ENCODE results near the gene BABAM1. TPM values are rescaled to one million over a fixed set of nuclear protein-coding genes. Genes with fewer than 3 reads are reported as not detected.
"Not testable (repeated sequence)": the region's sequence is repeated elsewhere in the genome, so short reads cannot be mapped to it uniquely, and the experiment has no call there.

BABAM1 gene
- total RNA-seq, 1 donor from 2014 or later, result 127 TPM

DNA sequence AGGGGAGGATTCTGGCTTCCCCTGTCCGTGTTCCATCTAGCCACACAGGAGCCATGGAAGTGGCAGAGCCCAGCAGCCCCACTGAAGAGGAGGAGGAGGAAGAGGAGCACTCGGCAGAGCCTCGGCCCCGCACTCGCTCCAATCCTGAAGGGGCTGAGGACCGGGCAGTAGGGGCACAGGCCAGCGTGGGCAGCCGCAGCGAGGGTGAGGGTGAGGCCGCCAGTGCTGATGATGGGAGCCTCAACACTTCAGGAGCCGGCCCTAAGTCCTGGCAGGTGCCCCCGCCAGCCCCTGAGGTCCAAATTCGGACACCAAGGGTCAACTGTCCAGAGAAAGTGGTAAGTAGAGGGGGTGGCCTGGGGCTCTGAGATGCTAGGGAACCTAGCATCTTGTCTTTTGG lies 1.5 kb downstream of the BABAM1 start:
- Mint-ChIP-seq H3K4me3 (peak overlapping the region; percentile 95), H3K4me1 (peaks cover 14% of the 10 kb centered on the region), H3K9me3 (no peaks in the 10 kb centered on the region), H3K27ac (no peak overlapping the region), H3K36me3 (ENCODE audit: low read depth) (peaks cover 19% of the 10 kb centered on the region), H3K27me3 (no peaks in the 10 kb centered on the region)
- intact Hi-C loops (cut with micrococcal nuclease), result no loop called here
- no peak for DNase-seq

DNA sequence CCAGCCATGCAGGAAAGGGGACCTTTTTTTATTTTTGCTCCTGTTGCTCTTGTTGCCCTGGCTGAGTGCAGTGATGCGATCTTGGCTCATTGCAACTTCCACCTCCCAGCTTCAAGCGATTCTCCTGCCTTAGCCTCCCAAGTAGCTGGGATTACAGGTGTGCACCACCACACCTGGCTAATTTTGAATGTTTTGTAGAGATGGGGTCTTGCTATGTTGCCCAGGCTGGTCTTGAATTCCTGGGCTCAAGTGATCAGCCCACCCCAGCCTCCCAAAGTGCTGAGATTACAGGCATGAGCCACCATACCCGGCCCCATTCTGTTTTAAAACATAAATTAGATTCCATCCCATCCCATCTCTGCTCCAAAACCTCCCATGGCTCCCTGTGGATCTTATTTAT lies 7.6 kb downstream of the BABAM1 start:
- H3K27me3 Mint-ChIP-seq; H3K9me3 Mint-ChIP-seq; DNase-seq; intact Hi-C loops (cut with micrococcal nuclease); H3K27ac Mint-ChIP-seq; H3K4me1 Mint-ChIP-seq; H3K4me3 Mint-ChIP-seq: not testable (repeated sequence)
- H3K36me3 Mint-ChIP-seq (ENCODE audit: low read depth), result peaks cover 35% of the 10 kb centered on the region

DNA sequence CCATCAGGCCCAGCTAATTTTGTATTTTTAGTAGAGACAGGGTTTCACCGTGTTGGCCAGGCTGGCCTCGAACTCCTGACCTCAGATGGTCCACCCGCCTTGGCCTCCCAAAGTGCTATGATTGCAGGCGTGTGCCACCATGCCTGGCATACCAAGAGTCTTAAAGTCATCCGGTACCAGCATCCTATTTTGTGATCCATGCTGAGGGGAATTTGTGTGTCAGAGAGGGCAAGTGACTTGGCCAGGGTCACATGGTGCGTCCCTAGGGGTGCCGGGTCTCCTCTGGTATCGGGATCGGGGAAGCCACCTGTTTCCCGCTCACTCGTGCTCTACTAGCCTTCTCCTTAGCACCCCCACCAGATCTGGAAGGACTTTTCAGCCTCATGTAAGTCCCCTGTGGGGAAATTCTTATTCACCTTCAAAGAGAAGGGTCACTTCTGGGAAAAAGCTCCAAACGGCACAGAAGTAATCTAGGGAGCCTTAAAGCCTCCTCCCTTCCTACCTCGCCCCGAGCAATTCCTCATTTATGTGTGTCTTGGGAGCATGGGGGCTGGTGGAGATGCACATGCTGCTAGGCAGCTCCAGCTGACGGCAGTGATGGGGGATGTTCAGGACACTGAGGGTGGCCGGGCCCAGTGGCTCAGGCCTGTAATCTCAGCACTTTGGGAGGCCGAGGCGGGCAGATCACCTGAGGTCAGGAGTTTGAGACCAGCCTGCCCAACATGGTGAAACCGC lies 8.4 kb downstream of the BABAM1 start:
- Mint-ChIP-seq H3K27ac (no peak overlapping the region), H3K4me1 (no peaks in the 10 kb centered on the region), H3K9me3 (no peaks in the 10 kb centered on the region), H3K4me3 (no peak overlapping the region), H3K27me3 (no peaks in the 10 kb centered on the region), H3K36me3 (ENCODE audit: low read depth) (peaks cover 32% of the 10 kb centered on the region)
- DNase-seq, result no peak
- intact Hi-C loops (cut with micrococcal nuclease), result no loop called here

DNA sequence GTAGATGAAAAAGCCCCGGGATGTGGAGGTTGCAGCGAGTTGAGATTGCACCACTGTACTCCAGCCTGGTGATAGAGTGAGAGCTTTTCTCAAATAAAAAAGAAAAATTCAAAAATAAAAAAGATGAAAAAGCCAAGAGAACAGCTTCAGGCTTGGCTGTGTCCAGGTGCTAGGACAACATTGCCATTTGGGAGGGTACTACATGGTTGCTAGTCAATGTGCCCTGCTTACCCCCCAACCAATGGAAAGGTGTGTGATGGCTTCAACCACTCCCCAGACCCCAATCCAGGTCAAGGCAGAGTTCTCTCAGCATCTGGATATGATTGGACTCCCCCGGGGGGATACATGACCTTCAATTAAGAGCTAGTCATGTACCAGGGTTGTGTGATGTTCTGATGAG lies 12.2 kb downstream of the BABAM1 start:
- Mint-ChIP-seq H3K27ac (no peak overlapping the region), H3K4me3 (no peak overlapping the region), H3K4me1 (peaks cover 8% of the 10 kb centered on the region), H3K27me3 (peaks cover 2% of the 10 kb centered on the region), H3K9me3 (no peaks in the 10 kb centered on the region), H3K36me3 (ENCODE audit: low read depth) (peaks cover 29% of the 10 kb centered on the region)
- DNase-seq, result no peak
- intact Hi-C loops (cut with micrococcal nuclease), result no loop called here

DNA sequence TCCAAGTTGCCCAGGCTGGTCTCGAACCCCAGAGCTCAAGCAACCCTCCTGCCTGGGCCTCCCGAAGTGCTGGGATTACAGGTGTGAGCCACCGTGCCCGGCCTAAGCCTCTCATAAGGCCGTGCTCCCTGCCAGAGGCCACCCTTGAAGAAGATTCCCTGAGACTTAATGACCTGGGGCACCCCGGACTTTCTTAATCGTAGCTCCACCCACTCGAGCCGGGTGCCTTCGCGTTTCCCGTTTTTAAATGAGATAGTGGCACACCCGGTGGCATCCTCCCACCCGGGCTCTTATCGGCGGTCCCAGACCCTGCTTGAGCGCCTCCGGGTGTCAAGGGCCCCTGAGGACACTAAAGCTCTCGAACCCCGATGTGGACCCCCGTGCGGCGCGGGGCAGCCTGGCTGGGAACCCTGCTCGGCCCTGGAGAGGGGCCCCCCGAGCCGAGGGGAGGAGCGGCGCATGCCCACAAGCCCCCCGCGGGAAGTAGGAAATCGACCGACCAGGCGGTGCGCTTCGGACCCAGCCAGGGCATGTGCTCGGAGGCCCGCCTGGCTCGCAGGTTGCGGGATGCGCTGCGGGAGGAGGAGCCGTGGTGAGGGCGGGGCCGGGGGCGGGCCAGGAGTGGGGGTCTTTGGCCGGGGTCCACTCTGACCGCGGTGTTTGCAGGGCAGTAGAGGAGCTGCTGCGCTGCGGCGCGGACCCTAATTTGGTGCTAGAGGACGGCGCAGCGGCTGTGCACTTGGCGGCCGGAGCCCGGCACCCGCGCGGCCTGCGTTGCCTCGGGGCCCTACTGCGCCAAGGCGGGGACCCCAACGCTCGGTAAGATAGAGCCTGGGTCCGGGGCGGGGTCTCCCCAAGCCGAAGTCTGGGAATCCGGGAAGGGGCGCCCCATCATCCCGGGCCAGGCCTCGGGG lies 14.4 kb downstream of the BABAM1 start, which contains the start of gene ANKLE1:
Gene ANKLE1, plus strand, starts transcription at position 511 of the 914 bp plus-strand sequence. Its CDS starts 20 bp downstream, at position 531.
- peak; percentile 77 for DNase-seq
- Mint-ChIP-seq H3K9me3 (no peaks in the 10 kb centered on the region), H3K36me3 (ENCODE audit: low read depth) (peaks cover 16% of the 10 kb centered on the region), H3K27me3 (peaks cover 2% of the 10 kb centered on the region), H3K4me3 (peak within 1 kb of the TSS; percentile 92), H3K27ac (peak within 1 kb of the TSS; percentile 87), H3K4me1 (peaks cover 8% of the 10 kb centered on the region)
- intact Hi-C loops (cut with micrococcal nuclease), result loop anchor here (1.0 to 10.0 kb wide), 5 partner anchors 20 to 511 kb away; no protein-coding TSS in a partner anchor

DNA sequence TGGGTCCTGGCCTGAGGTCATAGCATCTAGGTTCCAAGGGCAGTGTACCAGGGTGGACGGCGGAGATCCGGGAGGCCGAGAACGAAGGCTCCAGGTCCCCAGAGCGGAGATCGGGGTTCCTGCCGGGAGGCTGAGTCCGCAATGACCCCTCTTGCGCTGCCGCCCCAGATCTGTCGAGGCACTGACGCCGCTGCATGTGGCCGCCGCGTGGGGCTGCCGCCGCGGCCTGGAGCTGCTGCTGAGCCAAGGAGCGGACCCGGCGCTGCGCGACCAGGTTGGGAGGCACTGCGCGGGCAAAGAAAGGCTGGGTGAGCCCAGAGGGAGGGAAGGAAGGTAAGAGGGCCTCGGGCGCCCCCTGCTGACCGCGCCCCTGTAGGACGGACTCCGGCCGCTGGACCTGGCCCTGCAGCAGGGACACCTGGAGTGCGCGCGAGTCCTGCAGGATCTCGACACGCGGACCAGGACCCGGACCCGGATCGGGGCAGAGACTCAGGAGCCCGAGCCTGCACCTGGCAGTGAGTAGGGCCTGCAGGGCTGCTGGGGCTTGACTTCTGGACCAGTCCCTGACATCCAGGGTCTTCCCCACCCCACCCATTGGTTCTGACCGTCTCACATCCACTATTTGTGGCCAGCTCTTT lies 15.4 kb downstream of the BABAM1 start:
- no peaks in the 10 kb centered on the region for H3K9me3 Mint-ChIP-seq
- peaks cover 2% of the 10 kb centered on the region for H3K27me3 Mint-ChIP-seq
- H3K36me3 Mint-ChIP-seq (ENCODE audit: low read depth), result peaks cover 10% of the 10 kb centered on the region
- H3K27ac Mint-ChIP-seq, result peak overlapping the region; percentile 87
- intact Hi-C loops (cut with micrococcal nuclease), result loop anchor here (1.0 to 10.0 kb wide), 5 partner anchors 21 to 512 kb away; no protein-coding TSS in a partner anchor
- peaks cover 8% of the 10 kb centered on the region for H3K4me1 Mint-ChIP-seq
- peak; percentile 94 for DNase-seq
- peak overlapping the region; percentile 92 for H3K4me3 Mint-ChIP-seq

DNA sequence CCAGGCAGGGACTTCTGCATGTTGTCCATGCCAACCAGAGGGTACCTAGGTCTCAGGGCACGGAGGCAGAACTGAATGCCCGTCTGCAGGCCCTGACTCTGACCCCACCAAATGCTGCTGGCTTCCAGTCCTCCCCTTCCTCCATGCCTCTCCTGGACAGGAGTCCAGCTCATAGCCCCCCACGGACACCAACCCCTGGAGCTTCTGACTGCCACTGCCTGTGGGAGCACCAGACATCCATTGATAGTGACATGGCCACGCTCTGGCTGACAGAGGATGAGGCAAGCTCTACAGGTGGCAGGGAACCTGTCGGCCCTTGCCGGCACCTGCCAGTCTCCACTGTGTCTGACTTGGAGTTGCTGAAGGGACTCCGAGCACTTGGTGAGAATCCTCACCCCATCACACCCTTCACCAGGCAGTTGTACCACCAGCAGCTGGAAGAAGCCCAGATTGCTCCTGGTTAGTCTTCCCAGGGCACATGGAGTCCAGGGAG lies 16.3 kb downstream of the BABAM1 start:
- Mint-ChIP-seq H3K4me1 (peaks cover 8% of the 10 kb centered on the region), H3K27me3 (peaks cover 2% of the 10 kb centered on the region), H3K27ac (no peak overlapping the region), H3K36me3 (ENCODE audit: low read depth) (peaks cover 9% of the 10 kb centered on the region), H3K9me3 (no peaks in the 10 kb centered on the region), H3K4me3 (peak overlapping the region; percentile 39)
- no peak for DNase-seq
- intact Hi-C loops (cut with micrococcal nuclease), result loop anchor here (2.0 to 10.0 kb wide), 3 partner anchors 49 to 513 kb away; no protein-coding TSS in a partner anchor

DNA sequence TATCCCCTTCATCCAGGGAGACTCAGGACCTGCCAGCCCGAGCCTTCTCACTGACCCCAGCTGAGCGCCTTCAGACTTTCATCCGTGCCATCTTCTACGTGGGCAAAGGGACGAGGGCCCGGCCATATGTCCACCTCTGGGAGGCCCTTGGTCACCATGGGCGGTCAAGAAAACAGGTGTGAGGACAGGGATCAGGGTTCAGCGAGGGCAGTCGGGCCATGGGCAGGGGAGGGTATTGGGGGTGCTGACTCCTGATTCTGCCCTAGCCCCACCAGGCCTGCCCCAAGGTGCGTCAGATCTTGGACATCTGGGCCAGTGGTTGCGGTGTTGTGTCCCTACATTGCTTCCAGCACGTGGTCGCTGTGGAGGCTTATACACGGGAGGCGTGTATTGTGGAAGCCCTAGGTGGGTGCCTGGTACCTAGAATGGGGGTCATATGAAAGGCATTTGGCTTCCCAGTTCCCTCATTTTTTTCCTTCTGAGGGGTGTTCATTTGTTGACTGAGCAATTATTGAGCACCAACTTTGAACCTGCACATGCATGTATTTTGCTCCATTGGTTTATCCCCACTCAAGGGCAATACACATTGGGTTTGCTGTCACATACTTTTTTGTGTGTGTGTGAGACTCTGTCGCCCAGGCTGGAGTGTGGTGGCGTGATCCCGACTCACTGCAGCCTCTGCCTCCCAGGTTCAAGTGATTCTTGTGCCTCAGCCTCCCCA lies 18.3 kb downstream of the BABAM1 start:
- no peak overlapping the region for H3K4me3 Mint-ChIP-seq
- H3K9me3 Mint-ChIP-seq, result no peaks in the 10 kb centered on the region
- H3K36me3 Mint-ChIP-seq (ENCODE audit: low read depth), result peaks cover 9% of the 10 kb centered on the region
- intact Hi-C loops (cut with micrococcal nuclease), result loop anchor here (10.0 kb wide), 1 partner anchor 51 kb away; no protein-coding TSS in a partner anchor
- peaks cover 8% of the 10 kb centered on the region for H3K4me1 Mint-ChIP-seq
- DNase-seq, result no peak
- H3K27me3 Mint-ChIP-seq, result peaks cover 9% of the 10 kb centered on the region
- no peak overlapping the region for H3K27ac Mint-ChIP-seq

DNA sequence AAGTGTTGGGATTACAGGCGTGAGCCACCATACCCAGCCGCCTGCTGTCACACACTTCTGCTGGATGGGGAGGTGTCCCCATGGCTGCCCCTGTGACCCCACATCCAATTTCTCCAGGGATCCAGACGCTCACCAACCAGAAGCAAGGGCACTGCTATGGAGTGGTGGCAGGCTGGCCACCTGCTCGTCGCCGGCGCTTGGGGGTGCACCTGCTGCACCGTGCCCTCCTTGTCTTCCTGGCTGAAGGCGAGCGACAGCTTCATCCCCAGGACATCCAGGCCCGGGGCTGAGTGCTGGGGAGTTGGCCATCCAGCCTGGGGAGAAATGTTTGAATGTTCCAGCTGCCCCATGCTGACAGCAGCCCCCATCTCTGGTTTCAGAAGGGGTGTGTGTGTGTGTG lies 19.0 kb downstream of the BABAM1 start:
- Mint-ChIP-seq H3K27ac (no peak overlapping the region), H3K4me1 (peaks cover 8% of the 10 kb centered on the region), H3K36me3 (ENCODE audit: low read depth) (peaks cover 9% of the 10 kb centered on the region), H3K4me3 (no peak overlapping the region), H3K27me3 (peaks cover 9% of the 10 kb centered on the region), H3K9me3 (no peaks in the 10 kb centered on the region)
- DNase-seq, result no peak
- intact Hi-C loops (cut with micrococcal nuclease), result loop anchor here (10.0 kb wide), 1 partner anchor 51 kb away; no protein-coding TSS in a partner anchor

DNA sequence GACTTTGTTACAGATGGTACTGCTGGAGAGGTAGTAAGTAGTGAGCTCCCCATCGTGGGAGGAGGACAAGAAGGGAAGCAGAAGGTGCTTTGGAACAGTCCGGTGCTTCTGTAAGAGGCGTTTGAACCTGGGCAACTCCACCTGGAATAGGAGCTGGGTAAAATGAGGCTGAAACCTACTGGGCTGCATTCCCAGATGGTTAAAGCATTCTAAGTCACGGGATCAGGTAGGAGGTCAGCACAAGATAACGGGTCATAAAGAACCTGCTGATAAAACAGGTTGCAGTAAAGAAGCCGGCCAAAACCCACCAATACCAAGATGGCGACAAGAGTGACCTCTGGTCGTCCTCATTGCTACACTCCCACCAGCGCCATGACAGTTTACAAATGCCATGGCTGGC lies 19.5 kb downstream of the BABAM1 start:
- no peak for DNase-seq
- H3K27me3 Mint-ChIP-seq, result peaks cover 9% of the 10 kb centered on the region
- intact Hi-C loops (cut with micrococcal nuclease), result loop anchor here (10.0 kb wide), 1 partner anchor 52 kb away; no protein-coding TSS in a partner anchor

DNA sequence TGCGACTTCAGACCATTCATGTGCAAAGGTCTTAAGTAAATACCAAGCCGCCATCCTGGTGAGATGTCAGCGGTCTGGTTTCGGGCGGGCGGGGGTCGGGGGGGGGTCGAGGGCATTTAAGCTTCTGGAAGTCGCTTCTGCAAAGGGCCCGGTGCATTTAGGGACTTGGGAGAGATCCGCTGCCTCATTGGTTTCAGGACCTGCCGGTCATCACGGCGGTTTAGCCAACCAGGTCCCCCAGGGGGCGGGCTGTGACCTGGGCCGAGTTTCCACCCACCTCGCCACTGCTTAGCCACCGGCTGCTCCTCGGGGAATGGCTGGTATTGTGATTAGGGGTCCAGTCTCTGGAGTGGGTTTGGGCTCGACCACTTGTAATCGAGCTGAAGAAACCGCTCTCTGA lies 22.2 kb downstream of the BABAM1 start:
- no peaks in the 10 kb centered on the region for H3K9me3 Mint-ChIP-seq
- H3K27me3 Mint-ChIP-seq, result peaks cover 7% of the 10 kb centered on the region
- no peak overlapping the region for H3K4me3 Mint-ChIP-seq
- DNase-seq, result peak; percentile 83
- H3K4me1 Mint-ChIP-seq, result no peaks in the 10 kb centered on the region
- peaks cover 2% of the 10 kb centered on the region for H3K36me3 Mint-ChIP-seq (ENCODE audit: low read depth)
- H3K27ac Mint-ChIP-seq, result no peak overlapping the region
- intact Hi-C loops (cut with micrococcal nuclease), result loop anchor here (10.0 kb wide), 1 partner anchor 55 kb away; no protein-coding TSS in a partner anchor

More for the DNA sequence above, 19.5 kb downstream of the BABAM1 start:
- H3K9me3 Mint-ChIP-seq, result no peaks in the 10 kb centered on the region
- peaks cover 5% of the 10 kb centered on the region for H3K4me1 Mint-ChIP-seq
- H3K36me3 Mint-ChIP-seq (ENCODE audit: low read depth), result peaks cover 9% of the 10 kb centered on the region
- H3K4me3 Mint-ChIP-seq, result no peak overlapping the region
- no peak overlapping the region for H3K27ac Mint-ChIP-seq

DNA sequence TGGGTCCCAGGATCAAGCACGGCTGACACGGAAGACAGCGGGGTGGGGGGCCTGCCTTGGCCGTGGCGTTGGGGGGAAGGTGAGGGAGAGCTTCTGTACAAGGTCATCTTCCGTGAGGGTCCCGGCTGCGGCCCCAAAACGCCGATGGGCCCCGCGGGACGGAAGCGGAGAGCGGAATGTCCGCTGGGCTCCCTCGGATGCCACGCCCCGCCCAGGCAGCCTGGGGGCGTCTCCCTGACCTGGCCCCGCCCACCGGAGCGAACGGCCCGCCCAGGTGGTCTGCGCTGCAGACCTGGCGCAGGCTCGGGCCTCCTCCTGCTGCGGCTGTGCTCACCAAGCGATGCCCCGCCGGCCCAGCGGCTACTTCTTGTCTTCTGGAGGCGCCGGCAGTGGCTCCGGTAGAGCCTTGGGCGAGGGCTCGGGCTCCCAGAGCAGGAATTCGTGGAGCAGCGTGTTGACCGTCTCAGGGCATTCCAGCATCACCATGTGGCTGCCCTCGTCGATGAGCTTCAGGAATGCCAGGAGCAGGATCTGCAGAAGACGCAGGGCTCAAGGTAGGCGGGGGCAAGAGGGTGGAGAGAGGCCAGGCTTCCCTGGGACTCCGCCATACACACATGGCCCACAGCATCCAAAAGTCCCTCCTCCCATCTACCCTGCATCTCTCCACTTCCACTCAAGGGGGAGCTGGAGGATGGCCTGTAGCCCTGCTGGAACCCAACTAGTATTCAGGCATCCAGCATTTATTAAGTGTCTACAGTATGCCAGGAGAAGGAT lies 25.2 kb downstream of the BABAM1 start:
- intact Hi-C loops (cut with micrococcal nuclease), result loop anchor here (1.0 kb wide), 4 partner anchors 13 to 113 kb away; partner anchors contain the start of genes ANO8, BST2 and MRPL34
- peak overlapping the region; percentile 89 for H3K27ac Mint-ChIP-seq
- H3K27me3 Mint-ChIP-seq, result peaks cover 7% of the 10 kb centered on the region
- peaks cover 3% of the 10 kb centered on the region for H3K36me3 Mint-ChIP-seq (ENCODE audit: low read depth)
- DNase-seq, result peak; percentile 95
- H3K4me3 Mint-ChIP-seq, result peak overlapping the region; percentile 92
- no peaks in the 10 kb centered on the region for H3K9me3 Mint-ChIP-seq
- H3K4me1 Mint-ChIP-seq, result peaks cover 3% of the 10 kb centered on the region
